GM12891 (cell line): Measurements from ENCODE around the gene DDX56.

ENCODE experiments used
- POLR2A ChIP-seq: IDR thresholded peaks from 2 replicates; pipeline ENCODE4 v1.6.1; 2011; ENCODE audit warnings: low read depth, low read length, control low read depth
- POLR2AphosphoS5 ChIP-seq: IDR thresholded peaks from 2 replicates; pipeline ENCODE4 v1.6.1; 2011; ENCODE audit warnings: low read depth, low read length, control low read depth
- SPI1 ChIP-seq: IDR thresholded peaks from 2 replicates; pipeline ENCODE4 v1.6.1; 2011; ENCODE audit warnings: low read depth, low read length, control low read depth
- TAF1 ChIP-seq: IDR thresholded peaks from 2 replicates; pipeline ENCODE4 v1.6.1; 2011; ENCODE audit warnings: low read depth, low read length, control low read depth

- no peak for TF ChIP-seq POLR2A
- TF ChIP-seq POLR2AphosphoS5 = no peak
- no peak for TF ChIP-seq TAF1
- no peak for TF ChIP-seq SPI1
Observed at GRCh38 chr7:44557485-44557884, 16.2 kb downstream of the DDX56 start.
